CD14-positive monocyte (primary cell): ENCODE results near the gene MFN1. TPM values are rescaled to one million over a fixed set of nuclear protein-coding genes. Genes with fewer than 3 reads are reported as not detected.

Source experiments
- DNase-seq, 3 donors: peaks; one replicate each; pipeline ENCODE4 v3.0.0-alpha.2; 2011 to 2022
- H2AFZ ChIP-seq: 2 replicates; pipeline ENCODE4 v1.6.0; 2012; ENCODE audit warnings: mild to moderate bottlenecking, low read depth, low read length, inconsistent platforms; ENCODE audit not compliant: insufficient read depth, poor library complexity, severe bottlenecking
- H3K27ac ChIP-seq, 2 donors: 1 replicate in 1 of 2; 2 replicates in 1 of 2; pipeline ENCODE4 v1.5.1; 2012 to 2013; ENCODE audit warnings: low read length in 2 of 2, control low read depth in 1 of 2, inconsistent platforms in 1 of 2, low read depth in 1 of 2, mild to moderate bottlenecking in 1 of 2
- H3K27me3 ChIP-seq, 2 donors: one replicate each; pipeline versions ENCODE4 v1.6.0 to v1.6.1; 2011 to 2013; ENCODE audit warnings: low read length in 2 of 2; ENCODE audit not compliant: control insufficient read depth in 2 of 2, insufficient read depth in 2 of 2
- H3K36me3 ChIP-seq, 2 donors: replicated peaks in 1 of 2; 1 replicate in 1 of 2; 2 replicates in 1 of 2; pipeline versions ENCODE4 v1.5.1 to v1.6.1; 2012 to 2013; ENCODE audit warnings: low read length in 2 of 2, control low read depth in 1 of 2, inconsistent platforms in 1 of 2, mild to moderate bottlenecking in 1 of 2; ENCODE audit not compliant: insufficient read depth in 2 of 2, control insufficient read depth in 1 of 2
- H3K4me1 ChIP-seq, 2 donors: 1 replicate in 1 of 2; 2 replicates in 1 of 2; pipeline versions ENCODE4 v1.5.1 to v1.6.1; 2012 to 2013; ENCODE audit warnings: low read length in 2 of 2, control low read depth in 1 of 2, inconsistent platforms in 1 of 2, mild to moderate bottlenecking in 1 of 2, moderate library complexity in 1 of 2; ENCODE audit not compliant: insufficient read depth in 2 of 2, control insufficient read depth in 1 of 2
- H3K4me2 ChIP-seq: replicated peaks from 2 replicates; pipeline ENCODE3; 2012; ENCODE audit warnings: low read length, moderate library complexity, mild to moderate bottlenecking; ENCODE audit not compliant: poor library complexity, severe bottlenecking; ENCODE audit errors: extremely low read depth
- H3K4me3 ChIP-seq, 3 experiments: fragments of 200-600 bp in 1 of 3; sonication (generic) in 1 of 3; replicated peaks in 1 of 3; 1 replicate in 2 of 3; 2 replicates in 1 of 3; pipeline ENCODE4 v1.5.1; 2011 to 2013; ENCODE audit warnings: low read length in 3 of 3, mild to moderate bottlenecking in 3 of 3, control low read depth in 2 of 3, low read depth in 2 of 3, inconsistent platforms in 1 of 3, moderate library complexity in 1 of 3
- H3K79me2 ChIP-seq: 2 replicates; pipeline ENCODE4 v1.6.0; 2012; ENCODE audit warnings: mild to moderate bottlenecking, control low read depth, inconsistent platforms, low read length, moderate library complexity; ENCODE audit not compliant: insufficient read depth
- H3K9ac ChIP-seq: 2 replicates; pipeline ENCODE4 v1.6.0; 2017; ENCODE audit warnings: low read length, mild to moderate bottlenecking; ENCODE audit not compliant: insufficient read depth, poor library complexity, severe bottlenecking
- H3K9me3 ChIP-seq, 2 donors: replicated peaks in 1 of 2; 1 replicate in 1 of 2; 2 replicates in 1 of 2; pipeline versions ENCODE4 v1.5.1 to v1.6.1; 2012 to 2013; ENCODE audit warnings: low read length in 2 of 2, control low read depth in 1 of 2; ENCODE audit not compliant: control insufficient read depth in 1 of 2, insufficient read depth in 1 of 2
- H4K20me1 ChIP-seq: 2 replicates; pipeline ENCODE4 v1.6.0; 2012; ENCODE audit warnings: mild to moderate bottlenecking, low read length, control low read depth, moderate library complexity; ENCODE audit not compliant: insufficient read depth
- H3K27ac Mint-ChIP-seq, 7 donors: one replicate each; pipeline ENCODE4 v1.8.0; 2020; ENCODE audit warnings: mild to moderate bottlenecking in 7 of 7, mixed read lengths in 7 of 7, moderate library complexity in 6 of 7, inconsistent platforms in 2 of 7
- H3K27me3 Mint-ChIP-seq, 3 donors: one replicate each; pipeline ENCODE4 v1.8.0; 2021 to 2022; ENCODE audit warnings: low read depth in 3 of 3, mild to moderate bottlenecking in 3 of 3, mixed read lengths in 3 of 3, moderate library complexity in 3 of 3, inconsistent platforms in 1 of 3
- H3K36me3 Mint-ChIP-seq, 2 donors: one replicate each; pipeline ENCODE4 v1.8.0; 2020; ENCODE audit warnings: mixed read lengths in 2 of 2, inconsistent platforms in 1 of 2, mild to moderate bottlenecking in 1 of 2
- H3K4me1 Mint-ChIP-seq: one replicate; pipeline ENCODE4 v1.8.0; 2020; ENCODE audit warnings: mild to moderate bottlenecking, mixed read lengths
- H3K4me3 Mint-ChIP-seq, 2 donors: one replicate each; pipeline ENCODE4 v1.8.0; 2020; ENCODE audit warnings: mild to moderate bottlenecking in 2 of 2, mixed read lengths in 2 of 2, moderate library complexity in 1 of 2
- H3K9me3 Mint-ChIP-seq, 7 donors: one replicate each; pipeline ENCODE4 v1.8.0; 2020 to 2022; ENCODE audit warnings: mixed read lengths in 7 of 7, mild to moderate bottlenecking in 6 of 7, moderate library complexity in 6 of 7, inconsistent platforms in 2 of 7
- CTCF ChIP-seq: fragments of 200-600 bp; IDR thresholded peaks from one replicate; pipeline ENCODE4 v1.8.0; 2022; ENCODE audit warnings: antibody characterized with exemption, mild to moderate bottlenecking
- WGBS: methylation state at CpG from one replicate; pipeline ENCODE4 v1.1.5; 2013; ENCODE audit warnings: missing lambda C conversion rate; ENCODE audit not compliant: insufficient coverage; 5-methylcytosine and 5-hydroxymethylcytosine counted together
- intact Hi-C, 2 donors: fragments of 100-400 bp; cut with micrococcal nuclease; formaldehyde crosslinking; loops; one replicate each; pipeline versions ENCODE4 v1.15.0 to v1.15.1; 2023
- polyA plus RNA-seq, 3 donors: library from polyadenylated mRNA; depleted of rRNA in 1 of 3; unstranded in 2 of 3; stranded (reverse) in 1 of 3; fragments of 300-500 nt in 2 of 3; fragments of >200 nt in 1 of 3; fragmentation: Illumina TruSeq in 2 of 3; gene quantifications; 1 replicate in 2 of 3; 2 replicates in 1 of 3; pipeline ENCODE4 v1.2.3, GENCODE V29; 2012 to 2021

Gene MFN1
- polyA plus RNA-seq, 3 donors, result 5.6 to 15.2 (median 12.2) TPM

DNA sequence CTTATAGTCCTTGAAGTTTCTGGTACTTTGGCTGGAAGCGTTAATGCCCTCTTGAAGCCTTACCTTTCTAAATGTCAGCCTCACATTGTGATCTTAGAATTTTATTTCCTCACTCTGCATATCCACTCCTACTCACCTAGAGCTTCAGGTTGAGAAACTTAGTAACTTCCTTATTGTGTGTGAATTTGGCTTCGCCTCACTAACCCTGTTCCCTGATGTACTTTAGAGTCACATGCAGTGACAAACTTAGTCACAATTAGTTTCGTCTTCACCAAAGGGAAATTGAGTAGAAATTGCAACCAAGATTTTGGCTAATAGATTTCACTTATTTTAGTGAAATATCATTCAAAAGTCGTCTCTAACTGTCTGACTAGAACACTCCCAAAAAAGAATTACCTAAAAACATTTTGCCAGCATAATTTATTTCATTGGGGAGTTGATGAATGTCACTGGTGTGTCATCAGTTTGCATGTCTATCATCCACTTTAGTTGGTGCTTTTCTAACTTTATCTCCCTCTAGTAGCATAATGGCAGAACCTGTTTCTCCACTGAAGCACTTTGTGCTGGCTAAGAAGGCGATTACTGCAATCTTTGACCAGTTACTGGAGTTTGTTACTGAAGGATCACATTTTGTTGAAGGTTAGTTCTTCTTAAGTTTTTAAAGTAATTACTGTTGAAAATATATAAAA lies 960 bp downstream of the MFN1 start:
- no peak for TF ChIP-seq CTCF
- peak; percentile 44 to 76 (median 69) for DNase-seq
- H3K4me2 ChIP-seq, result peak overlapping the region; percentile 78

DNA sequence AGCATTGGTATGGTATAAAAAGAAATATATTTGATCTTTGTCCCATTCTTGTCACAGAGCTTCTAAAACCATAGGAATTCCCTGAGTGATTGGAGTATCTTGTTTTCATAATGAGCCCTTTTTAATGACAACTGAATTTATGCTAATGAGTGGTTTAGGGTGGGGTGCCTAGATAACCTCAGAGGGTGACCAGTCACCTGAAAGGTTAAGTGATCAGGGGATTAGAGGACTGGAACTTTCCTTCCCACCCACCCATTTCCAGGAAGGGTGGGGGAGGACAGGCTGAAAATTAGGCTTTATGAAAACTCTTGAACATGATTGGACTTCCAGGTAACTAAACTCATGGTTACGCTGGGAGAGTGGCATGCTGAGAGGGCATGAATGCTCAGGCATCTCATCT lies 8.5 kb downstream of the MFN1 start:
- no peak overlapping the region for H3K4me2 ChIP-seq
- H3K27ac Mint-ChIP-seq, result peak overlapping the region in 1 of 7 donors; percentile 51
- peaks cover 76 to 94% of the 10 kb centered on the region in 2 donors for H3K36me3 Mint-ChIP-seq
- no peak for DNase-seq
- no CpG with 5 or more reads among the region's 1 CpG for WGBS
- no peak overlapping the region for H3K4me3 ChIP-seq
- no peaks in the 10 kb centered on the region for H3K4me1 ChIP-seq
- H3K4me3 Mint-ChIP-seq, result no peak overlapping the region
- no peaks in the 10 kb centered on the region for H3K9me3 ChIP-seq
- peaks cover 69 to 99% of the 10 kb centered on the region in 2 donors for H3K36me3 ChIP-seq
- no peak overlapping the region for H3K27ac ChIP-seq
- no peak overlapping the region for H3K9ac ChIP-seq
- H3K27me3 ChIP-seq, result no peaks in the 10 kb centered on the region
- intact Hi-C loops, result no loop called here
- peaks cover 7% of the 10 kb centered on the region for H3K4me1 Mint-ChIP-seq
- H2AFZ ChIP-seq, result no peak overlapping the region
- TF ChIP-seq CTCF, result no peak
- peaks cover 11% of the 10 kb centered on the region for H4K20me1 ChIP-seq
- peaks cover 0 to 3% (median 0%) of the 10 kb centered on the region in 3 donors for H3K27me3 Mint-ChIP-seq
- no peaks in the 10 kb centered on the region for H3K79me2 ChIP-seq
- peaks cover 0 to 3% (median 0%) of the 10 kb centered on the region in 7 donors for H3K9me3 Mint-ChIP-seq

More for the DNA sequence above, 960 bp downstream of the MFN1 start:
- peaks cover 27 to 40% of the 10 kb centered on the region in 2 donors for H3K36me3 Mint-ChIP-seq
- WGBS, result no CpG with 5 or more reads among the region's 5 CpGs
- H4K20me1 ChIP-seq, result no peaks in the 10 kb centered on the region
- H3K36me3 ChIP-seq, result peaks cover 21 to 36% of the 10 kb centered on the region in 2 donors
- intact Hi-C loops, result loop anchor here (5.0 to 10.0 kb wide), 6 partner anchors 96 to 259 kb away; partner anchors contain the start of genes PIK3CA (in 2 of the 2), ACTL6A (in 1 of the 2), MRPL47 (in 1 of the 2) and NDUFB5 (in 1 of the 2)
- H3K9me3 Mint-ChIP-seq, result no peaks in the 10 kb centered on the region
- H3K4me3 ChIP-seq, result peak overlapping the region; percentile 59 to 95 (median 69)
- peaks cover 15 to 22% of the 10 kb centered on the region in 2 donors for H3K4me1 ChIP-seq
- peaks cover 11% of the 10 kb centered on the region for H3K4me1 Mint-ChIP-seq
- peak overlapping the region; percentile 98 for H2AFZ ChIP-seq
- H3K27ac Mint-ChIP-seq, result peak overlapping the region in 5 of 7 donors; percentile 89 to 99 (median 97)
- H3K27ac ChIP-seq, result peak overlapping the region in 1 of 2 donors; percentile 85
- no peaks in the 10 kb centered on the region for H3K27me3 ChIP-seq
- H3K79me2 ChIP-seq, result peaks cover 27% of the 10 kb centered on the region
- H3K27me3 Mint-ChIP-seq, result peaks cover 2 to 4% (median 4%) of the 10 kb centered on the region in 3 donors
- peak overlapping the region; percentile 97 to 98 for H3K4me3 Mint-ChIP-seq
- H3K9me3 ChIP-seq, result no peaks in the 10 kb centered on the region
- peak overlapping the region; percentile 80 for H3K9ac ChIP-seq
